Loucy (cell line): ENCODE measurements around the gene DDR1.
"Not testable (repeated sequence)": the region's sequence is repeated elsewhere in the genome, so short reads cannot be mapped to it uniquely, and the experiment has no call there.

Experiments
- H2AFZ ChIP-seq: fragments of 200-600 bp; sonication (generic); 2 replicates; pipeline ENCODE4 v1.6.0; 2016; ENCODE audit warnings: antibody characterized with exemption, mild to moderate bottlenecking, low read length, moderate library complexity
- H3F3A ChIP-seq: fragments of 200-600 bp; 2 replicates; pipeline ENCODE4 v1.6.0; 2016; ENCODE audit warnings: antibody characterized with exemption, low read depth, mild to moderate bottlenecking
- H3K27me3 ChIP-seq: fragments of 200-600 bp; sonication (generic); 2 replicates; pipeline ENCODE4 v1.6.1; 2014; ENCODE audit warnings: low read length, mild to moderate bottlenecking; ENCODE audit not compliant: insufficient read depth, poor library complexity, severe bottlenecking
- H3K36me3 ChIP-seq: fragments of 200-600 bp; sonication (generic); 2 replicates; pipeline ENCODE4 v1.6.1; 2016; ENCODE audit warnings: low read length; ENCODE audit not compliant: insufficient read depth
- H3K4me1 ChIP-seq: fragments of 200-600 bp; sonication (generic); 2 replicates; pipeline ENCODE4 v1.5.1; 2014; ENCODE audit warnings: low read length, mild to moderate bottlenecking; ENCODE audit not compliant: insufficient read depth, poor library complexity, severe bottlenecking
- H3K4me2 ChIP-seq: fragments of 200-600 bp; sonication (generic); 2 replicates; pipeline ENCODE4 v1.6.0; 2014; ENCODE audit warnings: antibody characterized with exemption, low read length, low read depth, mild to moderate bottlenecking; ENCODE audit not compliant: poor library complexity, severe bottlenecking
- H3K4me3 ChIP-seq: fragments of 200-600 bp; sonication (generic); 2 replicates; pipeline ENCODE4 v1.5.1; 2014; ENCODE audit warnings: low read length, mild to moderate bottlenecking, mixed read lengths; ENCODE audit not compliant: poor library complexity, severe bottlenecking
- H3K79me2 ChIP-seq: fragments of 200-600 bp; sonication (generic); 2 replicates; pipeline ENCODE4 v1.6.1; 2014; ENCODE audit warnings: low read length; ENCODE audit not compliant: insufficient read depth
- H3K9ac ChIP-seq: fragments of 200-600 bp; sonication (generic); 2 replicates; pipeline ENCODE4 v1.6.0; 2014; ENCODE audit warnings: mild to moderate bottlenecking, low read depth, low read length, moderate library complexity; ENCODE audit not compliant: poor library complexity, severe bottlenecking
- H3K9me2 ChIP-seq: fragments of 200-600 bp; sonication (generic); replicated peaks from 2 replicates; pipeline ENCODE4 v1.6.1; 2016; ENCODE audit warnings: low read depth, low read length, mixed read lengths
- H3K9me3 ChIP-seq: fragments of 200-600 bp; sonication (generic); 2 replicates; pipeline ENCODE4 v1.6.1; 2014; ENCODE audit warnings: mild to moderate bottlenecking, antibody characterized with exemption, low read length, low read depth; ENCODE audit not compliant: insufficient read depth
- H4K20me1 ChIP-seq: fragments of 200-600 bp; sonication (generic); 2 replicates; pipeline ENCODE4 v1.6.0; 2014; ENCODE audit warnings: antibody characterized with exemption, low read length, mild to moderate bottlenecking; ENCODE audit not compliant: insufficient read depth, poor library complexity, severe bottlenecking
- EZH2phosphoT487 ChIP-seq: fragments of 200-600 bp; IDR thresholded peaks from 2 replicates; pipeline ENCODE4 v1.6.1; 2018; ENCODE audit warnings: antibody characterized with exemption, mild to moderate bottlenecking, moderate library complexity, borderline replicate concordance
- TF ChIP-seq, protein P1 (sequence below): fragments of 200-600 bp; sonication (generic); conservative IDR thresholded peaks from 2 replicates; pipeline ENCODE4 v1.5.1; 2014; ENCODE audit warnings: mild to moderate bottlenecking, antibody characterized with exemption, low read length

DDR1 gene

GRCh38 chr6:30900863-30901417 is 16.6 kb downstream of the DDR1 start:
- no peak overlapping the region for H2AFZ ChIP-seq
- TF ChIP-seq, protein P1, sequence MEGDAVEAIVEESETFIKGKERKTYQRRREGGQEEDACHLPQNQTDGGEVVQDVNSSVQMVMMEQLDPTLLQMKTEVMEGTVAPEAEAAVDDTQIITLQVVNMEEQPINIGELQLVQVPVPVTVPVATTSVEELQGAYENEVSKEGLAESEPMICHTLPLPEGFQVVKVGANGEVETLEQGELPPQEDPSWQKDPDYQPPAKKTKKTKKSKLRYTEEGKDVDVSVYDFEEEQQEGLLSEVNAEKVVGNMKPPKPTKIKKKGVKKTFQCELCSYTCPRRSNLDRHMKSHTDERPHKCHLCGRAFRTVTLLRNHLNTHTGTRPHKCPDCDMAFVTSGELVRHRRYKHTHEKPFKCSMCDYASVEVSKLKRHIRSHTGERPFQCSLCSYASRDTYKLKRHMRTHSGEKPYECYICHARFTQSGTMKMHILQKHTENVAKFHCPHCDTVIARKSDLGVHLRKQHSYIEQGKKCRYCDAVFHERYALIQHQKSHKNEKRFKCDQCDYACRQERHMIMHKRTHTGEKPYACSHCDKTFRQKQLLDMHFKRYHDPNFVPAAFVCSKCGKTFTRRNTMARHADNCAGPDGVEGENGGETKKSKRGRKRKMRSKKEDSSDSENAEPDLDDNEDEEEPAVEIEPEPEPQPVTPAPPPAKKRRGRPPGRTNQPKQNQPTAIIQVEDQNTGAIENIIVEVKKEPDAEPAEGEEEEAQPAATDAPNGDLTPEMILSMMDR, result no peak
- TF ChIP-seq EZH2phosphoT487, result no peak
- H3K4me2 ChIP-seq, result no peak overlapping the region
- H3K4me1 ChIP-seq, result no peaks in the 10 kb centered on the region
- H3K79me2 ChIP-seq, result no peaks in the 10 kb centered on the region
- H3K4me3 ChIP-seq, result no peak overlapping the region
- H3K9me2 ChIP-seq, result no peaks in the 10 kb centered on the region
- H4K20me1 ChIP-seq, result no peaks in the 10 kb centered on the region
- H3K27me3 ChIP-seq, result no peaks in the 10 kb centered on the region
- H3K9ac ChIP-seq, result no peak overlapping the region
- H3K9me3 ChIP-seq, result no peaks in the 10 kb centered on the region
- no peaks in the 10 kb centered on the region for H3F3A ChIP-seq
- H3K36me3 ChIP-seq, result no peaks in the 10 kb centered on the region

- Histone ChIP-seq H3K4me3 (no peak overlapping the region), H3K4me1 (no peaks in the 10 kb centered on the region), H3K36me3 (no peaks in the 10 kb centered on the region), H4K20me1 (no peaks in the 10 kb centered on the region), H3K4me2 (no peak overlapping the region), H3K9me3 (no peaks in the 10 kb centered on the region), H3K9ac (no peak overlapping the region), H3K9me2 (no peaks in the 10 kb centered on the region), H3F3A (no peaks in the 10 kb centered on the region), H3K27me3 (no peaks in the 10 kb centered on the region), H3K79me2 (no peaks in the 10 kb centered on the region), H2AFZ (no peak overlapping the region)
- TF ChIP-seq, protein P1, result no peak
- no peak for TF ChIP-seq EZH2phosphoT487
Measured at GRCh38 chr6:30901436-30901835, 17.1 kb downstream of the DDR1 start.

DNA sequence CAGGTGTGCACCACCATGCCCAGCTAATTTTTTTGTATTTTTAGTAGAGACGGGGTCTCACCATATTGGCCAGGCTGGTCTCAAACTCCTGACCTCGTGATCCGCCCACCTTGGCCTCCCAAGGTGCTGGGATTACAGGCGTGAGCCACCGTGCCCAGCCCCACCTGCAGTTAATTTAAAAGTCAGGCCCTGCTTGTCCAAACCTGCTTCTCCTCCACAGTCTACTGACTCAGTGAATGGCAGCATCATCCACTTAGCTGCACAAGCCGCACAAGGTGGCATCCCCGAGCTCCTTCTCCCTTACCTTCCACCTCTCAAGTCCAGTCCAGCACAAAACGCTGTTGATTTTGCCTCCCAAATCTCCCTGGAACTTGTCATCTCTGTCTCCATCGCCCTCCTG is 17.9 kb downstream of the DDR1 start:
- H3K4me1 ChIP-seq, H3K9me3 ChIP-seq, H3K79me2 ChIP-seq, H3K9me2 ChIP-seq, H4K20me1 ChIP-seq, H3K4me2 ChIP-seq, H3K27me3 ChIP-seq, H3K9ac ChIP-seq, H3K36me3 ChIP-seq, H3K4me3 ChIP-seq, H3F3A ChIP-seq: not testable (repeated sequence)
- peak overlapping the region; percentile 15; the same call in 1 of the 2 replicates for H2AFZ ChIP-seq

DNA sequence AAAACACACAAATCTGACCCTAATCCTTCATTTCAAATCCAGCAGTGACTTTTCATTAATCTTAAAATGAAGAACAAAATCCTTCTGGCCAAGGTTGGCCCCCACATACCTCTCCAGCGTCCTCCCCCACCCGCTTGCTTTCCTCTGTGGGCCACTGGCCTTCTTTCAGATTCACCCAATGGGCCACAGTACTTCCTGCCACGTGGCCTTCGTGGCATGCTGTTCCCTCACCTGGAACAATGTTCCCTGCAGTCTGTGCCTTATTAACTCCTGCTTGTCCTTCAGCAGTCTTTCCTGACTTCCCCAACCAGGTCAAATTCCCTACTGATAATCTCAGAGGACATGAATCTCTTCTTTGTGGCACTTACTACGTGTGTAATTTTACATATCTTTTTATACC is 18.4 kb downstream of the DDR1 start:
- H2AFZ ChIP-seq, result peak overlapping the region; percentile 15; the same call in 1 of the 2 replicates
- H3K4me1 ChIP-seq, result no peaks in the 10 kb centered on the region
- TF ChIP-seq EZH2phosphoT487, result no peak
- TF ChIP-seq, protein P1, result no peak
- H3K9ac ChIP-seq, result no peak overlapping the region
- H3K9me2 ChIP-seq, result no peaks in the 10 kb centered on the region
- H3K4me3 ChIP-seq, result no peak overlapping the region
- H3K9me3 ChIP-seq, result no peaks in the 10 kb centered on the region
- no peaks in the 10 kb centered on the region for H3K27me3 ChIP-seq
- no peaks in the 10 kb centered on the region for H4K20me1 ChIP-seq
- no peaks in the 10 kb centered on the region for H3K36me3 ChIP-seq
- H3K4me2 ChIP-seq, result no peak overlapping the region
- no peaks in the 10 kb centered on the region for H3K79me2 ChIP-seq
- H3F3A ChIP-seq, result no peaks in the 10 kb centered on the region
